GM21381 (cell line): Measurements from ENCODE around the gene CERS6.
A peak's percentile ranks its signal among the peaks of the same experiment; 100 is the strongest.
"Not testable (repeated sequence)": the region's sequence is repeated elsewhere in the genome, so short reads cannot be mapped to it uniquely, and the experiment has no call there.

ENCODE experiments used
- ATAC-seq: cut with Tn5 transposase; IDR thresholded peaks from one replicate; pipeline ENCODE4 v1.9.1; 2021; ENCODE audit warnings: mild to moderate bottlenecking, moderate library complexity; ENCODE audit not compliant: unreplicated experiment

The CERS6 gene

GRCh38 chr2:168633200-168633599 lies 177.1 kb downstream of the CERS6 start:
- ATAC-seq, result no peak

GRCh38 chr2:168633895-168634294 lies 177.8 kb downstream of the CERS6 start:
- ATAC-seq, result peak; percentile 60

DNA sequence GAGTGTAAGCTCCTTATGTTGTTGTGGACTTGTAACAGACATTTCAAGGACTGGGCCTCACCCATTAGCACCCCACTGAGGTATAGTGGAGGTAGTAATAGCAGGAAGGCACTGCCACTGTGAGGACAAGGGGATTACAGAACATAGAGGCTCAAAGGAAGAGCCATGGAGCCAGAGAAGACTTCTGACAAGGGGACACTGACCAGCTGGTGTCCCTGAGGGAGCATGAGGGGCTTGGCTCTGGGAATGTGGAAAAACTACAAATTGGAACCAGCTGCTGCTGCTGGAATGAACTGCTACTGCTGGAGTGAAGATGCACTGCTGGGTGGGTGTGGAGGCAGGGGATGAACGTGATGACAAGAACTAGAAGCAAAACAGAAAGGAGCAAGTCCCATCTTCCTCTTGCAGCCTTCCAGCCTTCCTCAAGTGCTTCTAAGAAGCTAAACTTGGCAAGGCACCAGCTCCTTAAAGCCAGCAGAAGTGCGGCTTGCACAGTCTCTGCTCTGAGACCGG lies 179.0 kb downstream of the CERS6 start:
- ATAC-seq, result peak; percentile 36

DNA sequence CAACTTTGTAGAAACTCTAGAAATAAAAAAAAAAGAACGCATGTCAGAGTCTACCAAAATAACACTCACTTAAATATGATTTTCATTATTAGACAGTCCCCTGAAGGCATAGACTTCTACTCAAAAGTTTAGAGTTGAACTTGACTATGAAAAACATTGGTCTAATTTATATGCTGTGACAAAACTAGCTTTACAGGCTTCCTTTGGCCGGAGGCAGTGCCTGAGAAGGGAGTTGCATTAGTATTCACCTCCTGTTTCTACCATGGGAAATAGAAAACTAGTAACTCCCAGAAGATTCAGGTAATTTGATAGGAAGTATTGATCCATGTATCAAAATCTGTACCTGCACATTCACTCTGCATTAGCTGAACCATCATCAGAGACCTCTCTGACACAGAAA lies 182.9 kb downstream of the CERS6 start:
- ATAC-seq, result no peak

GRCh38 chr2:168639441-168639898 lies 183.4 kb downstream of the CERS6 start:
- ATAC-seq, result no peak

DNA sequence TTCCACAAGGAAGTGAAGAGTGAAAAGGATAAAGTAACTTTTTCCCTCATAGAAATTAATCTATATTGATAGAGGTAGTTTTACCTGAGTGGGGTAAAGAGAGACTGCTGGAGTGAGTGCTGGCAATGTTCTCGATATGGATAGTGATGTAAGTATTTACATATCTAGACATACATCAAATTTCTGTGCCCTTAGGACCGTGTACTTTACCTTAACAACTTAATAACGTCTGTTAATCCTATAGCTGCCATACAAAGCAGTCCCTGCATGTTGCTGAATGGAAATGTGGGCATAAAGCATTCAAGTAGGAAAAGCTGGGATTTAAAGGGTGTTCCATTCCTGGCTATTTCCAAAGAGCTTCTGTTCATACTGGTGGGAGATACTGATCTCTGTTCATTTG lies 184.0 kb downstream of the CERS6 start:
- ATAC-seq, result no peak

DNA sequence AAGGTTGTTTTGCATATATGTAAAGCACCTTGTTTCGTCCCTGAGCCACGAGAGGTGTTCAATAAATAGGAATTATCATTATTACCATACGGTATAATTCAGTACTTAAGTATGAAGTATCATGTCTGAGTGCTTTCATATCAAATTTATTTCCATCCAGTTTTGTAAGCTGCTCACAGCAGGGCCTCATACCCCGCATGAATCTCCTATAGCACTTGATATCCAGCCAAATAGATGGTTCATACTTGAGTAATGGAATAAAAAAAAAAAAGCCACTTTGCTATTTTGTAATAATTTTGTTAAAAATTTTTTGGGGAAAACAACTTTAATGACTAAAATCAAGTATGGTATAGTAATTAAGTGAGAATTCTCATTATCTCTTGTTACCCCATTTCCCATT lies 185.6 kb downstream of the CERS6 start:
- no peak for ATAC-seq

DNA sequence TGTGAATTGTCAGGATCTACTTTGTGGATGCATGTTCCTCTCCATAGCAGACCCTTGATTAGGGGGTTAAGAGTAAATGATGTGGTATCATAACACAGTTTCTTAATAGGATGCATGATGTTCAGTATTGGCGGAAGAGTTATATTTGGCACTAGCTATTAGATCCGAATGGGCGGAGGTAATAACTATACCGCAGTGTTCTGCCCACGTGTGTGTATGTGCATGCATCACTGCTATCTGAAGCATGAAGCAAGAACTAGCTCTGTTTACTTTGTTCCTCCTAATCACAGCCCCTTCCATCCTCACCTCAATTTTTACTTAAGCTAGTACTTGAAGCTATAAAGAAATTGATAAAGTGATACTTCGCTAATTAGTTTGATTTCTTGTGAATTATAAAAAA lies 186.8 kb downstream of the CERS6 start:
- ATAC-seq, result no peak

- no peak for ATAC-seq
Measured at GRCh38 chr2:168643979-168644378, 187.9 kb downstream of the CERS6 start.

DNA sequence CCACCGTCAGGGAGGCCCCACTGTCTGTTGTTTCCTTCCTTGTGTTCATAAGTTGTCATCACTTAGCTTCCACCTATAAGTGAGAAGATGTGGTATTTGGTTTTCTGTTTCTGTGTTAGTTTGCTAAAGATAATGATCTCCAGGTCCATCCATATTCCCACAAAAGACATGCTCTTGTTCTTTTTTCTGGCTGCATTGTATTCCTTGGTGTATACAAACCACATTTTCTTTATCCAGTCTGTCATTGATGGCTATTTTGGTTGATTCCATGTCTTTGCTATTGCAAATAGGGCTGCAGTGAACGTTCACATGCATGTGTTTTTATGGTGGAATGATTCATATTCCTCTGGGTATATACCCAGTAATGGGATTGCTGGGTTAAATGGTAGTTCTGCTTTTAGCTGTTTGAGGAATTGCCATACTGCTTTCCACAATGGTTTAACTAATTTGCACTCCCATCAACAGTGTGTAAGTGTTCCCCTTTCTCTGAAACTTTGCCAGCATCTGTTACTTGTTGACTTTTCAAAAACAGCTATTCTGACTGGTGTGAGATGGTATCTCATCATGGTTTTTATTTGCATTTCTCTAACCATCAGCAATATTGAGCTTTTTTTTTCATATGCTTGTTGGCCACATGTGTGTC lies 189.7 kb downstream of the CERS6 start:
- no peak for ATAC-seq

DNA sequence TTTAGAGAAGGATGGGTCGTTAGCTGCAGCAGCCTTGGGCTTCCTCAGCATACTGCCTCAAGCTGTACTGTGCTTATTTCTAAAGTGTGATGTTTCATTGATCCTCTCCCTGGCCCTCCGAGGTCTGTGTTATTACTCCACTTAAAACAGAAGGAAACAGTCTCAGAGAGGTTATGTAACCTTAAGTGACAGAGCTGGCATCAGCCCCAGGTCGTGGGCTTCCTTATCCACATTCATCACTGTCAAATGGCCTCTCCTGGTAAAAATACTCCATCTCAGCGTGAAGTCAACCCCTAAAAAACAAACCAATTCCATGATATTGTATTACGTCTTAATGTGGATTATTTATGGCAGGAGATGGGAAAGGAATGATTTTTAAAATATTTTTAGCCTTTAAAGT lies 193.0 kb downstream of the CERS6 start:
- ATAC-seq, result no peak

DNA sequence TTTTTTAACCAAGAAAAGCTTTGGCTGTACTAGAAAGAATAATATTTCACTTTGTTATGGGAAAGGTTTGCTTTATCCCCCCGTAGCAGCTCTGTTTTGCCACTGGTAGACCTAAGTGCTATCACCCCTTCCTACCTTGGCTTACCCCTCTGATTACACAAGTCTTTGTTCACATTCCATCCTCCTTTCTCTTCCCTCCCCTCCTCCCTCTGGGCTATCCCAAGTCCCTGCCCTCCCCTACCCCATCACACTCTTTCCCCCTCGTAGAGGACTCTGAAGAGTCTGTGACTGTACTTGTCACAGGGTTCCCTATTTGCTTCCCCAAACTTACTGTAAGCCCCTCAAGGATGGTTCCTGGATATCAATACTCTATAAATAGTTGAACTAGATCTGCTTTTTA lies 193.5 kb downstream of the CERS6 start:
- no peak for ATAC-seq

DNA sequence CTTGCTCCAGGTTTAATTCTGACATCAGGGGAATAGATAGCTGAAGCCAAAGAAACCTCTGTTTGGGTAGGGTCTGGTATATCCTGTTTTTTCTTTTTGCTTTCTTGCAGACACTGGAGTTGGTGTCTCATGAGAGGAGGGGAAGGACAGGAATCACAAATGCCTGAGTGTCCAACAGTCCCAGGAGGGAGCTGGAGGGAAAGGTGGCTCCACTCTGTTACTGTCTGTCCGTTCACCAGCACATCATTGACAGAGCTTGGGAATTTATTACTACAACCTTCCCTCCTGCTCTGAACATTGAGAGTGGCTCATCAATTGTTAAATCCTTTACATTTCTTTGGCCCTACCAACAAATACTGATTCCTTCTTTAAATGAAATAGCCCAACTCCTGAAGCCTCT lies 194.1 kb downstream of the CERS6 start:
- ATAC-seq, result no peak

DNA sequence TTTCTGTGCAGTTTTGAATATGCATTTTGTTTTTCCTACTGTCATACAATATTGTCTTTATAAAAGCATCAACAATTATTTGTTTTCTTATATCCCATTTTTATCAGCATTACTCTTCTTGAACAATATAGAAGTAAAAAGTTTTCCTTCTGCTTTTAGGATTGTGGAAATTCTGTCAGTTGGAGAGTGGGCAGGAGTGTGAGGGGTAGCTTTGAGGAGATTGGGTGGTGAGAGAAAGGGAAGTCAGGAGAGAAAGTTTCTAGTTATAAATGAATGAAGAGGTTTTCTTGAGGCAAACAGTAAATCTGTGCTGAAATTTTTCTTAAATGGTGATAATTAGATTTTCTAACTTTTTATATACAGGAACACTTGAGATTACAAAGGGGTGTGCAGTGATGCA lies 194.7 kb downstream of the CERS6 start:
- no peak for ATAC-seq

- ATAC-seq, result no peak
Measured at GRCh38 chr2:168652997-168653921, 197.2 kb downstream of the CERS6 start.

DNA sequence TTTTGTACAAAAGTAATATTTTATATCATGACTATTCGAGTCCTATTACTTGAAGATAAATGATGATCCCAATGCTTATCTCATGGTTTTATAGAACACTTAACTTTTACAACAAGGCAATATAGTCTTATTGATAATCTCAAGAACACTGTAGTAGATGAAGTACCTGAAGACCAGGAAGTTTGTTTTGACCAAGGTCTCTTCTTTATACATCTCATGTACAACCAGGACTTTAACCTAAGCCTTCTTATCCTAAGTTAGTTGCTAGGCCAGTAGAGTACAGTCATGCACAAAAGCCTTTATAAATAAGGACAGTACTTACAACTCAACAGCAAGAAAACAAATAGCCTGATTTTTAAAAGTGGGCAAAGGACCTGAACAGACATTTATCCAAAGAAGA lies 198.6 kb downstream of the CERS6 start:
- ATAC-seq, result no peak

DNA sequence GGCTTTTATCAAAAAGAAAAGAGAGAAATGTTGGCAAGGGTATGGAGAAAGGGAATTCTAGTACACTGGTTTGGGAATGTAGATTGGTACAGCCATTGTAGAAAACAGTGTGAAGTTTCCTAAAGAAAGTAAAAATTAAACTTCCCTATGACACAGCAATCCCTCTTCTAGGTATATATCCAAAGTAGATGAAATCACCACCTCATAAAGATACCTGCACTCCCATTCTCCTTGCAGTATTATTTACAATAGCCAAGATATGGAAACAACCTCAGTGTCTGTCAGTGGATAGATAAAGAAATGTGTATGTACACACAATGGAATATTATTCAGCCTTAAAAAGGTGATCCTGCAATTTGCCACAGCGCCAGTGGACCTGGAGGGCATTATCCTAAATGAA lies 199.1 kb downstream of the CERS6 start:
- ATAC-seq, result no peak

DNA sequence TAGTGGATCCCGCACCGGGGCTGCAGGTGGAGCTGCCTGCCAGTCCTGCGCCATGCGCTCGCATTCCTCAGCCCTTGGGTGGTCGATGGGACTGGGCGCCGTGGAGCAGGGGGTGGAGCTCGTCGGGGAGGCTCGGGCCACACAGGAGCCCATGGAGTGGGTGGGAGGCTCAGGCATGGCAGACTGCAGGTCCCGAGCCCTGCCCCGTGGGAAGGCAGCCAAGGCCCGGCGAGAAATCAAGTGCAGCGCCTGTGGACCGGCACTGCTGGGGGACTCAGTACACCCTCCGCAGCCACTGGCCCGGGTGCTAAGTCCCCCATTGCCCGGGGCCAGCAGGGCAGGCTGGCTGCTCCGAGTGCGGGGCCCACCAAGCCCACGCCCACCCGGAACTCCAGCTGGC lies 201.3 kb downstream of the CERS6 start:
- not testable (repeated sequence) for ATAC-seq

- no peak for ATAC-seq
Measured at GRCh38 chr2:168658706-168659105, 202.6 kb downstream of the CERS6 start.

- ATAC-seq, result no peak
Measured at GRCh38 chr2:168660870-168661862, 205.1 kb downstream of the CERS6 start.

GRCh38 chr2:168661863-168662256 lies 205.8 kb downstream of the CERS6 start:
- ATAC-seq, result no peak
